GM12878 (cell line): ENCODE measurements around the gene CBFA2T3. TPM values are rescaled to one million over a fixed set of nuclear protein-coding genes. Genes with fewer than 3 reads are reported as not detected.

ENCODE experiments used
- ATAC-seq: fragments of 200-7000 bp; cut with Tn5 transposase; 3 replicates; pipeline ENCODE4 v1.9.1; 2020; ENCODE audit warnings: mild to moderate bottlenecking, moderate library complexity
- BruUV-seq: library from RNA; stranded (reverse); fragments of 400-500 nt; replicated peaks from 2 replicates; lab custom pipeline; 2021; lab: Mats Ljungman, UMichigan
- CTCF ChIA-PET: fragments of 300-600 bp; sonication (Branson Sonifier 250); formaldehyde crosslinking; extraction: SDS; loops from one replicate; lab custom pipeline; 2021; ENCODE audit warnings: inconsistent platforms; lab: Yijun Ruan, JAX
- POLR2A ChIA-PET: fragments of 350-600 bp; formaldehyde crosslinking; extraction: SDS; loops from one replicate; lab custom pipeline; 2021; ENCODE audit warnings: inconsistent platforms; lab: Charles Lee
- RAD21 ChIA-PET: fragments of 300-600 bp; sonication (Branson Sonifier 250); formaldehyde crosslinking; loops from one replicate; lab custom pipeline; 2023; ENCODE audit warnings: antibody characterized with exemption; ENCODE audit not compliant: unreplicated experiment; lab: Charles Lee
- SMC1A ChIA-PET: fragments of 300-600 bp; sonication (Branson Sonifier 250); formaldehyde crosslinking; loops from one replicate; lab custom pipeline; 2023; ENCODE audit not compliant: unreplicated experiment, uncharacterized antibody; lab: Charles Lee
- DNase-seq: peaks from one replicate; pipeline ENCODE4 v3.0.0-alpha.2; 2011; ENCODE audit warnings: low read depth, low spot score
- FAIRE-seq: peaks from 3 replicates; lab custom pipeline; 2011; peaks lifted over from hg19 to GRCh38; lab: Jason Lieb, UNC
- H2AFZ ChIP-seq: 2 replicates; pipeline ENCODE4 v1.6.0; 2011; ENCODE audit warnings: low read depth, low read length, control low read depth; ENCODE audit not compliant: control insufficient read depth
- H3K27ac ChIP-seq: 2 replicates; pipeline ENCODE4 v1.5.1; 2011; ENCODE audit warnings: control low read depth; ENCODE audit not compliant: control insufficient read depth, insufficient read depth
- H3K27me3 ChIP-seq, 2 experiments: replicated peaks in 1 of 2; 2 replicates each; pipeline versions ENCODE4 v1.6.0 to v1.6.1; 2011; ENCODE audit warnings: low read length in 1 of 2; ENCODE audit not compliant: control insufficient read depth in 2 of 2, insufficient read depth in 2 of 2
- H3K36me3 ChIP-seq, 2 experiments: 2 replicates each; pipeline ENCODE4 v1.5.1; 2011; ENCODE audit warnings: low read length in 1 of 2; ENCODE audit not compliant: control insufficient read depth in 2 of 2, insufficient read depth in 2 of 2
- H3K4me1 ChIP-seq: 2 replicates; pipeline ENCODE4 v1.6.1; 2011; ENCODE audit warnings: mild to moderate bottlenecking, low read length, moderate library complexity, mixed read lengths; ENCODE audit not compliant: control insufficient read depth, insufficient read depth
- H3K4me2 ChIP-seq: 2 replicates; pipeline ENCODE4 v1.6.0; 2011; ENCODE audit warnings: control low read depth; ENCODE audit not compliant: control insufficient read depth, insufficient read depth
- H3K4me3 ChIP-seq: fragments of 200-600 bp; sonication (generic); 2 replicates; pipeline ENCODE4 v1.5.1; 2016
- H3K79me2 ChIP-seq: 2 replicates; pipeline ENCODE4 v1.6.0; 2011; ENCODE audit warnings: low read length; ENCODE audit not compliant: control insufficient read depth, insufficient read depth
- H3K9ac ChIP-seq: 2 replicates; pipeline ENCODE4 v1.8.0; 2011; ENCODE audit warnings: low read length, control low read depth, mixed read lengths; ENCODE audit not compliant: control insufficient read depth, insufficient read depth
- H3K9me3 ChIP-seq: replicated peaks from 3 replicates; pipeline ENCODE4 v1.5.1; 2011; ENCODE audit warnings: mild to moderate bottlenecking, low read length; ENCODE audit not compliant: control insufficient read depth, insufficient read depth
- H4K20me1 ChIP-seq: 2 replicates; pipeline ENCODE4 v1.6.0; 2011; ENCODE audit not compliant: control insufficient read depth, insufficient read depth
- NKRF ChIP-seq: fragments of 450-650 bp; conservative IDR thresholded peaks from 2 replicates; pipeline ENCODE4 v1.6.1; 2017; ENCODE audit warnings: mild to moderate bottlenecking, moderate library complexity
- RCOR1 ChIP-seq: conservative IDR thresholded peaks from 2 replicates; pipeline ENCODE4 v1.6.1; 2012; ENCODE audit warnings: low read depth, low read length, improper control_type of control experiment
- SP1 ChIP-seq: IDR thresholded peaks from one replicate; pipeline ENCODE4 v1.6.1; 2011; ENCODE audit warnings: low read depth, low read length
- TAF1 ChIP-seq: IDR thresholded peaks from 2 replicates; pipeline ENCODE4 v1.6.1; 2011; ENCODE audit warnings: mild to moderate bottlenecking, low read depth, low read length, borderline replicate concordance
- TARDBP ChIP-seq: IDR thresholded peaks from 2 replicates; pipeline ENCODE4 v1.6.1; 2016; ENCODE audit warnings: borderline replicate concordance
- ZBTB4 ChIP-seq: fragments of 450-650 bp; formaldehyde crosslinking; IDR thresholded peaks from 2 replicates; pipeline ENCODE4 v1.4.0; 2022; ENCODE audit warnings: mild to moderate bottlenecking, moderate library complexity
- WGBS: methylation state at CpG from one replicate; pipeline ENCODE4 v1.1.6; 2016; ENCODE audit warnings: low lambda C conversion rate; ENCODE audit not compliant: insufficient replicate concordance, insufficient coverage; ENCODE audit errors: missing lambda C conversion rate; 5-methylcytosine and 5-hydroxymethylcytosine counted together
- in situ Hi-C: fragments of 300-500 bp; cut with MboI; formaldehyde crosslinking; loops from 9 replicates; pipeline ENCODE4 v1.14.3; 2018; ENCODE audit warnings: mixed read lengths
- intact Hi-C: fragments of 100-400 bp; cut with micrococcal nuclease; formaldehyde crosslinking; loops from one replicate; pipeline ENCODE4 v1.14.2; 2022; ENCODE audit not compliant: unreplicated experiment
- polyA plus RNA-seq, 11 experiments: library from polyadenylated mRNA; depleted of rRNA in 4 of 11; unstranded in 6 of 11; stranded (reverse) in 5 of 11; fragments of >200 nt; fragmentation: Nextera tagmentation in 4 of 11; fragmentation: Illumina TruSeq in 1 of 11; extraction: Ambion mirVana in 4 of 11; extraction: Trizol in 1 of 11; gene quantifications; 1 replicate in 1 of 11; 2 replicates in 10 of 11; pipeline versions ENCODE4 v1.2.1 to v1.2.3, GENCODE V29; 2011 to 2016; ENCODE audit warnings: inconsistent platforms in 2 of 11, missing spikeins in 2 of 11, low read depth in 1 of 11
- total RNA-seq, 4 experiments: library from RNA; depleted of rRNA in 3 of 4; stranded (reverse); fragments of >200 nt in 3 of 4; fragmentation: Illumina TruSeq in 1 of 4; extraction: Trizol in 1 of 4; gene quantifications; 2 replicates each; pipeline versions ENCODE4 v1.2.1 to v1.2.3, GENCODE V29; 2013 to 2021

The CBFA2T3 gene
- total and polyA plus RNA-seq, 10 of the 15 experiments (the other 5 are each of a cell fraction or from before 2014, with no cell fraction given), result 0.69 to 42.6 (median 4.5) TPM

GRCh38 chr16:88953003-88953690, 23.9 kb downstream of the CBFA2T3 start:
- H3K9me3 ChIP-seq, result no peaks in the 10 kb centered on the region
- no peak overlapping the region for H3K4me3 ChIP-seq
- CTCF ChIA-PET, result no interaction called here
- intact Hi-C loops (no loop called here), in situ Hi-C loops (no loop called here)
- no peak overlapping the region for H3K4me2 ChIP-seq
- H3K36me3 ChIP-seq, result peaks cover 0 to 5% of the 10 kb centered on the region in 2 experiments; a peak in 1 of 4 replicates
- H4K20me1 ChIP-seq, result no peaks in the 10 kb centered on the region
- SMC1A ChIA-PET, result no interaction called here
- no TSS peak for BruUV-seq
- no peaks in the 10 kb centered on the region for H3K27me3 ChIP-seq
- no peak overlapping the region for H3K27ac ChIP-seq
- RAD21 ChIA-PET, result no interaction called here
- DNase-seq, result no peak
- H3K79me2 ChIP-seq, result peaks cover 15% of the 10 kb centered on the region
- no peak for ATAC-seq
- WGBS, result 90% methylated on average over 28 of the region's 28 CpGs
- POLR2A ChIA-PET, result no interaction called here
- H3K4me1 ChIP-seq, result 0 out of 2 replicates have a peak, but pooled peaks cover 7% of the 10 kb centered on the region
- FAIRE-seq, result no peak
- TF ChIP-seq ZBTB4 (CRISPR knock-in tag), result no peak
- TF ChIP-seq RCOR1, result no peak
- no peak for TF ChIP-seq TAF1
- TF ChIP-seq SP1, result no peak
- no peak for TF ChIP-seq NKRF
- TF ChIP-seq TARDBP, result no peak
- H3K9ac ChIP-seq, result no peak overlapping the region
- H2AFZ ChIP-seq, result no peak overlapping the region
